H9 (cell line): ENCODE data around the gene CYB5R2. TPM values are rescaled to one million over a fixed set of nuclear protein-coding genes. Genes with fewer than 3 reads are reported as not detected.

ENCODE experiments used
- DNase-seq: peaks from one replicate; pipeline ENCODE4 v3.0.0-alpha.2; 2017
- H2AFZ ChIP-seq: one replicate; pipeline ENCODE4 v1.6.1; 2013; ENCODE audit warnings: mild to moderate bottlenecking, low read length, control low read depth, moderate library complexity
- H2AK5ac ChIP-seq: 2 replicates; pipeline ENCODE4 v1.6.1; 2013; ENCODE audit warnings: low read length, control low read depth, mixed read lengths; ENCODE audit not compliant: insufficient read length
- H2BK120ac ChIP-seq: one replicate; pipeline ENCODE4 v1.6.1; 2013; ENCODE audit warnings: low read depth, mild to moderate bottlenecking, low read length, control low read depth, inconsistent platforms; ENCODE audit not compliant: poor library complexity, severe bottlenecking
- H2BK12ac ChIP-seq: 2 replicates; pipeline ENCODE4 v1.6.1; 2013; ENCODE audit warnings: low read length, control low read depth, mixed read lengths, low read depth; ENCODE audit not compliant: insufficient read length
- H2BK15ac ChIP-seq: 2 replicates; pipeline ENCODE4 v1.6.1; 2013; ENCODE audit warnings: low read depth, low read length, control low read depth
- H2BK20ac ChIP-seq: one replicate; pipeline ENCODE4 v1.6.1; 2013; ENCODE audit warnings: low read depth, mild to moderate bottlenecking, low read length, control low read depth, inconsistent platforms; ENCODE audit not compliant: poor library complexity, severe bottlenecking
- H2BK5ac ChIP-seq: 2 replicates; pipeline ENCODE4 v1.6.1; 2013; ENCODE audit warnings: low read length, control low read depth, mixed read lengths; ENCODE audit not compliant: insufficient read length
- H3K14ac ChIP-seq: 2 replicates; pipeline ENCODE4 v1.6.1; 2013; ENCODE audit warnings: low read length, control low read depth; ENCODE audit not compliant: insufficient read depth
- H3K18ac ChIP-seq: 2 replicates; pipeline ENCODE4 v1.6.1; 2013; ENCODE audit warnings: low read depth, mild to moderate bottlenecking, mixed read lengths, low read length, control low read depth; ENCODE audit not compliant: insufficient read length
- H3K23ac ChIP-seq: 2 replicates; pipeline ENCODE4 v1.6.1; 2013; ENCODE audit warnings: low read length, control low read depth, mixed read lengths, low read depth; ENCODE audit not compliant: insufficient read length
- H3K23me2 ChIP-seq: 2 replicates; pipeline ENCODE4 v1.6.1; 2013; ENCODE audit warnings: low read depth, mild to moderate bottlenecking, mixed read lengths, low read length, control low read depth; ENCODE audit not compliant: insufficient read length, poor library complexity, severe bottlenecking
- H3K27ac ChIP-seq: 2 replicates; pipeline ENCODE4 v1.5.1; 2013; ENCODE audit warnings: low read length, control low read depth, mixed read lengths, low read depth; ENCODE audit not compliant: insufficient read length
- H3K27me3 ChIP-seq: 2 replicates; pipeline ENCODE4 v1.6.1; 2013; ENCODE audit warnings: low read length, control low read depth, inconsistent platforms; ENCODE audit not compliant: insufficient read depth
- H3K4ac ChIP-seq: 2 replicates; pipeline ENCODE4 v1.6.1; 2013; ENCODE audit warnings: low read depth, mild to moderate bottlenecking, control low read depth, inconsistent platforms, low read length, moderate library complexity
- H3K4me1 ChIP-seq: 2 replicates; pipeline ENCODE4 v1.6.1; 2013; ENCODE audit warnings: low read length, control low read depth, inconsistent platforms; ENCODE audit not compliant: insufficient read depth
- H3K4me2 ChIP-seq: 2 replicates; pipeline ENCODE4 v1.6.1; 2013; ENCODE audit warnings: low read length, control low read depth, mixed read lengths; ENCODE audit not compliant: insufficient read length, insufficient read depth
- H3K56ac ChIP-seq: 2 replicates; pipeline ENCODE4 v1.6.1; 2013; ENCODE audit warnings: low read depth, mild to moderate bottlenecking, mixed read lengths, low read length, control low read depth; ENCODE audit not compliant: insufficient read length
- H3K79me1 ChIP-seq: 2 replicates; pipeline ENCODE4 v1.6.1; 2013; ENCODE audit warnings: low read depth, mild to moderate bottlenecking, moderate library complexity, low read length, control low read depth, inconsistent platforms; ENCODE audit not compliant: insufficient read depth, poor library complexity, severe bottlenecking
- H3K79me2 ChIP-seq: 2 replicates; pipeline ENCODE4 v1.6.1; 2013; ENCODE audit warnings: low read length, control low read depth, inconsistent platforms; ENCODE audit not compliant: insufficient read depth
- H3K9ac ChIP-seq: 2 replicates; pipeline ENCODE4 v1.6.1; 2013; ENCODE audit warnings: low read length, control low read depth, mixed read lengths; ENCODE audit not compliant: insufficient read length; ENCODE audit errors: extremely low read depth
- H3K9me3 ChIP-seq: one replicate; pipeline ENCODE4 v1.6.1; 2013; ENCODE audit warnings: low read depth, low read length, inconsistent platforms; ENCODE audit not compliant: control insufficient read depth
- H3T11ph ChIP-seq: one replicate; pipeline ENCODE4 v1.6.1; 2013; ENCODE audit warnings: mild to moderate bottlenecking, low read length, control low read depth, inconsistent platforms
- H4K20me1 ChIP-seq: one replicate; pipeline ENCODE4 v1.6.1; 2013; ENCODE audit not compliant: control insufficient read depth, insufficient read length, insufficient read depth
- H4K5ac ChIP-seq: 2 replicates; pipeline ENCODE4 v1.6.1; 2013; ENCODE audit warnings: low read depth, mild to moderate bottlenecking, mixed read lengths, low read length, control low read depth; ENCODE audit not compliant: insufficient read length
- H4K8ac ChIP-seq: replicated peaks from 2 replicates; pipeline ENCODE4 v1.6.1; 2013; ENCODE audit warnings: low read length, control low read depth, mixed read lengths, low read depth; ENCODE audit not compliant: insufficient read length
- H4K91ac ChIP-seq: 2 replicates; pipeline ENCODE4 v1.6.1; 2013; ENCODE audit warnings: low read depth, mild to moderate bottlenecking, moderate library complexity, mixed read lengths, low read length, control low read depth; ENCODE audit not compliant: insufficient read length
- H3K27ac Mint-ChIP-seq, 3 experiments: 2 replicates in 2 of 3; 3 replicates in 1 of 3; pipeline ENCODE4 v1.8.0; 2020 to 2021; ENCODE audit warnings: mixed read lengths in 3 of 3, mild to moderate bottlenecking in 1 of 3, moderate library complexity in 1 of 3
- H3K27me3 Mint-ChIP-seq: 2 replicates; pipeline ENCODE4 v1.8.0; 2021; ENCODE audit warnings: low read depth, mild to moderate bottlenecking, moderate library complexity, mixed read lengths
- H3K36me3 Mint-ChIP-seq, 3 experiments: 2 replicates in 2 of 3; 3 replicates in 1 of 3; pipeline ENCODE4 v1.8.0; 2020 to 2021; ENCODE audit warnings: low read depth in 3 of 3, mixed read lengths in 3 of 3; ENCODE audit not compliant: insufficient read depth in 1 of 3
- H3K4me1 Mint-ChIP-seq, 2 experiments: 2 replicates each; pipeline ENCODE4 v1.8.0; 2020; ENCODE audit warnings: mixed read lengths in 2 of 2
- H3K4me3 Mint-ChIP-seq, 2 experiments: 2 replicates in 1 of 2; 3 replicates in 1 of 2; pipeline ENCODE4 v1.8.0; 2020 to 2021; ENCODE audit warnings: mild to moderate bottlenecking in 2 of 2, mixed read lengths in 2 of 2, moderate library complexity in 1 of 2
- H3K9me3 Mint-ChIP-seq, 2 experiments: 2 replicates in 1 of 2; 3 replicates in 1 of 2; pipeline ENCODE4 v1.8.0; 2020; ENCODE audit warnings: mild to moderate bottlenecking in 2 of 2, mixed read lengths in 2 of 2, moderate library complexity in 1 of 2
- WGBS: extraction: QIAGEN DNeasy Blood & Tissue Kit; methylation state at CpG from one replicate; pipeline ENCODE4 v1.1.7; 2013; ENCODE audit warnings: missing lambda C conversion rate, low lambda C conversion rate, mixed read lengths; ENCODE audit not compliant: insufficient read length; ENCODE audit errors: extremely low coverage; 5-methylcytosine and 5-hydroxymethylcytosine counted together
- total RNA-seq: library from RNA; stranded (reverse); gene quantifications from 2 replicates; pipeline ENCODE4 v1.2.1, GENCODE V29; 2021
- TF ChIP-seq, protein P1 (sequence below): fragments of 200-600 bp; sonication (generic); conservative IDR thresholded peaks from 3 replicates; pipeline ENCODE4 v1.8.0; 2021; ENCODE audit warnings: antibody characterized with exemption, mild to moderate bottlenecking

The CYB5R2 gene
- total RNA-seq, 1 experiment from 2014 or later, result 44.5 TPM

DNA sequence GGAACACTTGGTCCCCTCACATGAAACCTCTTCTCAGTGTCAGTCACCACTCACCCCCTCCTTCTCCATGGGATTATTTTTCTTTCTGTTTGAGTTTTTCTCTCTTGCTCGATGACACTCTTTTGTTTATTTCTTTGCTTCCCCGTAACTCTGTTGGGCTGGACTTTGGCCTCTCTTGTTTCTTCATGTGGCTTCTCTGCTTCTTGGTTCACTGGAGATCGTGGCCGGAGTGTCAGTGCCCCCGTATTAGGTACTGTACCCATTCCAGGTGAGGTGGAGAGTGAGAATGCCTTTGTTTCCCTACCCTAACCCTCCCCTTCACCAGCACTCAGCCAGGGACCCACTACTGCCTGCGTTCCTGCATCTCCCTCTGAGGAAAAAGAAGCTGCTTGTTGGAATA is 32.5 kb downstream of the CYB5R2 start:
- H3K27me3 Mint-ChIP-seq, result no peaks in the 10 kb centered on the region
- no CpG with 5 or more reads among the region's 6 CpGs for WGBS

More for the DNA sequence above, 32.5 kb downstream of the CYB5R2 start:
- Histone ChIP-seq H2AK5ac (no peak overlapping the region), H3K79me1 (no peaks in the 10 kb centered on the region), H3K79me2 (no peaks in the 10 kb centered on the region), H3K9me3 (no peaks in the 10 kb centered on the region), H2BK5ac (no peak overlapping the region), H4K91ac (no peak overlapping the region), H4K5ac (no peak overlapping the region), H2BK12ac (no peak overlapping the region), H2BK15ac (no peak overlapping the region), H2AFZ (no peak overlapping the region), H3K4ac (no peak overlapping the region), H3K18ac (no peak overlapping the region), H3K9ac (no peak overlapping the region), H3K23ac (no peak overlapping the region), H2BK20ac (no peak overlapping the region), H2BK120ac (no peak overlapping the region), H3K4me1 (no peaks in the 10 kb centered on the region), H3K27ac (no peak overlapping the region), H4K8ac (no peak overlapping the region), H3K23me2 (no peaks in the 10 kb centered on the region), H3K14ac (no peak overlapping the region), H3K4me2 (no peak overlapping the region), H3K56ac (no peak overlapping the region), H3T11ph (no peak overlapping the region), H4K20me1 (no peaks in the 10 kb centered on the region), H3K27me3 (no peaks in the 10 kb centered on the region)
- Mint-ChIP-seq H3K27ac (no peak overlapping the region), H3K36me3 (peaks cover 0 to 22% (median 8%) of the 10 kb centered on the region in 3 experiments; a peak in 5 of 7 replicates), H3K4me1 (peaks cover 28 to 32% of the 10 kb centered on the region in 2 experiments), H3K4me3 (no peak overlapping the region), H3K9me3 (no peaks in the 10 kb centered on the region)
- DNase-seq, result no peak
- TF ChIP-seq, protein P1, sequence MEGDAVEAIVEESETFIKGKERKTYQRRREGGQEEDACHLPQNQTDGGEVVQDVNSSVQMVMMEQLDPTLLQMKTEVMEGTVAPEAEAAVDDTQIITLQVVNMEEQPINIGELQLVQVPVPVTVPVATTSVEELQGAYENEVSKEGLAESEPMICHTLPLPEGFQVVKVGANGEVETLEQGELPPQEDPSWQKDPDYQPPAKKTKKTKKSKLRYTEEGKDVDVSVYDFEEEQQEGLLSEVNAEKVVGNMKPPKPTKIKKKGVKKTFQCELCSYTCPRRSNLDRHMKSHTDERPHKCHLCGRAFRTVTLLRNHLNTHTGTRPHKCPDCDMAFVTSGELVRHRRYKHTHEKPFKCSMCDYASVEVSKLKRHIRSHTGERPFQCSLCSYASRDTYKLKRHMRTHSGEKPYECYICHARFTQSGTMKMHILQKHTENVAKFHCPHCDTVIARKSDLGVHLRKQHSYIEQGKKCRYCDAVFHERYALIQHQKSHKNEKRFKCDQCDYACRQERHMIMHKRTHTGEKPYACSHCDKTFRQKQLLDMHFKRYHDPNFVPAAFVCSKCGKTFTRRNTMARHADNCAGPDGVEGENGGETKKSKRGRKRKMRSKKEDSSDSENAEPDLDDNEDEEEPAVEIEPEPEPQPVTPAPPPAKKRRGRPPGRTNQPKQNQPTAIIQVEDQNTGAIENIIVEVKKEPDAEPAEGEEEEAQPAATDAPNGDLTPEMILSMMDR, result no peak
